Gastrocnemius medialis (tissue), 4 donors: ENCODE data around the gene CHID1. TPM values are rescaled to one million over a fixed set of nuclear protein-coding genes. Genes with fewer than 3 reads are reported as not detected.

Experiments
- ATAC-seq, 2 donors: fragments of 150-250 bp; one replicate each; pipeline ENCODE4 v1.9.1; 2016
- DNase-seq, 2 donors: peaks; one replicate each; pipeline ENCODE4 v3.0.0-alpha.2; 2019
- H3K27ac ChIP-seq, 4 donors: fragments of 200-600 bp; sonication (generic); 1 replicate in 1 of 4; 2 replicates in 3 of 4; pipeline ENCODE4 v1.5.1; 2016 to 2018; ENCODE audit warnings: mild to moderate bottlenecking in 2 of 4, moderate library complexity in 1 of 4
- H3K27me3 ChIP-seq, 3 donors: fragments of 200-600 bp; sonication (generic) in 2 of 3; 1 replicate in 1 of 3; 2 replicates in 2 of 3; pipeline versions ENCODE4 v1.5.1 to v1.6.0; 2016 to 2019; ENCODE audit warnings: mild to moderate bottlenecking in 1 of 3, moderate library complexity in 1 of 3
- H3K36me3 ChIP-seq, 2 donors: fragments of 200-600 bp; sonication (generic) in 1 of 2; one replicate each; pipeline ENCODE4 v1.5.1; 2017 to 2018
- H3K4me1 ChIP-seq, 2 donors: fragments of 200-600 bp; sonication (generic) in 1 of 2; one replicate each; pipeline ENCODE4 v1.5.1; 2016 to 2017; ENCODE audit warnings: mild to moderate bottlenecking in 2 of 2
- H3K4me3 ChIP-seq, 4 donors: fragments of 200-600 bp; sonication (generic) in 3 of 4; 1 replicate in 1 of 4; 2 replicates in 3 of 4; pipeline ENCODE4 v1.5.1; 2016 to 2019; ENCODE audit warnings: mild to moderate bottlenecking in 2 of 4
- H3K9me3 ChIP-seq, 3 donors: fragments of 200-600 bp; sonication (generic) in 2 of 3; 1 replicate in 1 of 3; 2 replicates in 2 of 3; pipeline ENCODE4 v1.5.1; 2016 to 2019
- POLR2A ChIP-seq, 2 donors: fragments of 450-650 bp; IDR thresholded peaks; one replicate each; pipeline ENCODE4 v1.6.1; 2017; ENCODE audit warnings: antibody characterized with exemption in 2 of 2, mild to moderate bottlenecking in 2 of 2, moderate library complexity in 2 of 2
- in situ Hi-C, 4 donors: fragments of 200-750 bp; cut with MboI; loops; one replicate each; pipeline versions ENCODE4 v1.15.0 to v1.8.0; 2017; ENCODE audit warnings: low sequenced_read_pairs in 4 of 4
- intact Hi-C: fragments of 100-400 bp; cut with DNase I; formaldehyde crosslinking; loops from one replicate; pipeline ENCODE4 v1.15.1; 2023; ENCODE audit warnings: low total_unique reads
- total RNA-seq, 4 donors: library from RNA; depleted of rRNA; stranded (reverse); fragments of >200 nt; gene quantifications; one replicate each; pipeline versions ENCODE4 v1.1.0 to v1.2.3, GENCODE V29; 2016
- TF ChIP-seq, protein P1 (sequence below), 5 experiments: fragments of 450-650 bp in 3 of 5; fragments of 200-600 bp in 2 of 5; sonication (generic) in 2 of 5; IDR thresholded peaks in 4 of 5; conservative IDR thresholded peaks in 1 of 5; 1 replicate in 4 of 5; 2 replicates in 1 of 5; pipeline ENCODE4 v1.5.1; 2016 to 2019; ENCODE audit warnings: antibody characterized with exemption in 5 of 5, mild to moderate bottlenecking in 3 of 5, moderate library complexity in 3 of 5

Gene CHID1
- total RNA-seq, 4 donors from 2014 or later = 23.3 to 43.2 (median 33.1) TPM

DNA sequence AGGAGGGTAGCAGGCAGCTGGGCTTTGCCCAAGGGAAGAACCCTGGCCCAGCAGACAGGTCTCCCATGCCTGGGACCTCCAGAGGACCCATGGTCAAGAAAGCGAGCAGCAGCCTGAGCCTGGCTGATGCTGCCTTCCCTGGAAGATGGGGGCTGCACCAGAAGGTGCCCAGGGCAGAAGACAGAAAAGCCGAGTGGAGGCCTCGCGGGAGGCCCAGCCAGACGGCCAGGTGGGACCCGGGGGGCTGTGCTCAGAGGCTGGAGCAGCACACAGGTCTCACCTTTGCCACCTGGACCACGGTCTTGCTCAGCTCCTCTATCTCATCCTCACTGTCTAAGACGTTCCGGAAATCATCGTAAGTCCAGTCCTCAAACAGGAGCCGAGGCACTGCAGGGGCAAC lies 10.9 kb downstream of the CHID1 start:
- DNase-seq = no peak
- in situ Hi-C loops (no loop called here), intact Hi-C loops (no loop called here)
- Histone ChIP-seq H3K27me3 (no peaks in the 10 kb centered on the region), H3K4me3 (no peak overlapping the region), H3K36me3 (peaks cover 0 to 68% of the 10 kb centered on the region in 2 donors), H3K27ac (no peak overlapping the region), H3K9me3 (no peaks in the 10 kb centered on the region), H3K4me1 (no peaks in the 10 kb centered on the region)
- ATAC-seq = no peak
- no peak for TF ChIP-seq POLR2A (IDR thresholded peaks at IDR 0.05)
- TF ChIP-seq, protein P1, sequence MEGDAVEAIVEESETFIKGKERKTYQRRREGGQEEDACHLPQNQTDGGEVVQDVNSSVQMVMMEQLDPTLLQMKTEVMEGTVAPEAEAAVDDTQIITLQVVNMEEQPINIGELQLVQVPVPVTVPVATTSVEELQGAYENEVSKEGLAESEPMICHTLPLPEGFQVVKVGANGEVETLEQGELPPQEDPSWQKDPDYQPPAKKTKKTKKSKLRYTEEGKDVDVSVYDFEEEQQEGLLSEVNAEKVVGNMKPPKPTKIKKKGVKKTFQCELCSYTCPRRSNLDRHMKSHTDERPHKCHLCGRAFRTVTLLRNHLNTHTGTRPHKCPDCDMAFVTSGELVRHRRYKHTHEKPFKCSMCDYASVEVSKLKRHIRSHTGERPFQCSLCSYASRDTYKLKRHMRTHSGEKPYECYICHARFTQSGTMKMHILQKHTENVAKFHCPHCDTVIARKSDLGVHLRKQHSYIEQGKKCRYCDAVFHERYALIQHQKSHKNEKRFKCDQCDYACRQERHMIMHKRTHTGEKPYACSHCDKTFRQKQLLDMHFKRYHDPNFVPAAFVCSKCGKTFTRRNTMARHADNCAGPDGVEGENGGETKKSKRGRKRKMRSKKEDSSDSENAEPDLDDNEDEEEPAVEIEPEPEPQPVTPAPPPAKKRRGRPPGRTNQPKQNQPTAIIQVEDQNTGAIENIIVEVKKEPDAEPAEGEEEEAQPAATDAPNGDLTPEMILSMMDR (IDR thresholded peaks at IDR 0.05 in 4 of 5, conservative IDR thresholded peaks at IDR 0.05 in 1 of 5) = no peak

- Histone ChIP-seq H3K4me3 (no peak overlapping the region), H3K27ac (no peak overlapping the region), H3K36me3 (peaks cover 0 to 57% of the 10 kb centered on the region in 2 donors), H3K27me3 (no peaks in the 10 kb centered on the region), H3K9me3 (no peaks in the 10 kb centered on the region), H3K4me1 (no peaks in the 10 kb centered on the region)
- TF ChIP-seq, protein P1 (IDR thresholded peaks at IDR 0.05 in 4 of 5, conservative IDR thresholded peaks at IDR 0.05 in 1 of 5) = no peak
- no peak for TF ChIP-seq POLR2A (IDR thresholded peaks at IDR 0.05)
- DNase-seq (no peak), ATAC-seq (no peak)
- intact Hi-C loops (no loop called here), in situ Hi-C loops (no loop called here)
These were observed 11.9 kb downstream of the CHID1 start for GRCh38 chr11:898540-899190.

- TF ChIP-seq POLR2A (IDR thresholded peaks at IDR 0.05) = no peak
- TF ChIP-seq, protein P1 (IDR thresholded peaks at IDR 0.05 in 4 of 5, conservative IDR thresholded peaks at IDR 0.05 in 1 of 5) = no peak
- in situ Hi-C loops = no loop called here
- DNase-seq (no peak), ATAC-seq (no peak)
- Histone ChIP-seq H3K27me3 (no peaks in the 10 kb centered on the region), H3K4me3 (no peak overlapping the region), H3K9me3 (no peaks in the 10 kb centered on the region), H3K36me3 (peaks cover 0 to 52% of the 10 kb centered on the region in 2 donors), H3K4me1 (no peaks in the 10 kb centered on the region), H3K27ac (no peak overlapping the region)
- intact Hi-C loops = no loop called here
These were observed 12.5 kb downstream of the CHID1 start for GRCh38 chr11:898143-898511.

GRCh38 chr11:897253-898142 lies 13.1 kb downstream of the CHID1 start:
- no peak for ATAC-seq
- Histone ChIP-seq H3K27me3 (no peaks in the 10 kb centered on the region), H3K27ac (no peak overlapping the region), H3K9me3 (no peaks in the 10 kb centered on the region), H3K36me3 (peaks cover 0 to 46% of the 10 kb centered on the region in 2 donors), H3K4me3 (no peak overlapping the region), H3K4me1 (no peaks in the 10 kb centered on the region)
- no peak for DNase-seq
- in situ Hi-C loops (no loop called here), intact Hi-C loops (no loop called here)
- TF ChIP-seq, protein P1 (IDR thresholded peaks at IDR 0.05 in 4 of 5, conservative IDR thresholded peaks at IDR 0.05 in 1 of 5) = no peak
